ENCODE data around the gene CDK5RAP1. TPM values are rescaled to one million over a fixed set of nuclear protein-coding genes. Genes with fewer than 3 reads are reported as not detected.
"Not testable (repeated sequence)": the region's sequence is repeated elsewhere in the genome, so short reads cannot be mapped to it uniquely, and the experiment has no call there.

CDK5RAP1 gene
- total RNA-seq, 1 donor from 2014 or later = 14.4 TPM

GRCh38 chr20:33423141-33423834 is 22.0 kb upstream of the CDK5RAP1 start:
- DNase-seq (ENCODE audit: low spot score) = no peak

- peak; percentile 88 for DNase-seq (ENCODE audit: low spot score)
Measured at GRCh38 chr20:33419140-33419974, 18.0 kb upstream of the CDK5RAP1 start.

GRCh38 chr20:33418033-33418432 is 16.7 kb upstream of the CDK5RAP1 start:
- DNase-seq (ENCODE audit: low spot score) = no peak

GRCh38 chr20:33415948-33416347 is 14.6 kb upstream of the CDK5RAP1 start:
- no peak for DNase-seq (ENCODE audit: low spot score)

GRCh38 chr20:33412484-33412838 is 11.1 kb upstream of the CDK5RAP1 start:
- DNase-seq (ENCODE audit: low spot score) = no peak

GRCh38 chr20:33411711-33412483 is 10.6 kb upstream of the CDK5RAP1 start:
- no peak for DNase-seq (ENCODE audit: low spot score)

GRCh38 chr20:33411242-33411641 is 9.9 kb upstream of the CDK5RAP1 start:
- no peak for DNase-seq (ENCODE audit: low spot score)

- no peak for DNase-seq (ENCODE audit: low spot score)
Measured at GRCh38 chr20:33410081-33410742, 8.9 kb upstream of the CDK5RAP1 start.

- DNase-seq (ENCODE audit: low spot score) = no peak
Measured at GRCh38 chr20:33408716-33409654, 7.7 kb upstream of the CDK5RAP1 start.

- no peak for DNase-seq (ENCODE audit: low spot score)
Measured at GRCh38 chr20:33408313-33408712, 7.0 kb upstream of the CDK5RAP1 start.

- no peak for DNase-seq (ENCODE audit: low spot score)
Measured at GRCh38 chr20:33407796-33408195, 6.5 kb upstream of the CDK5RAP1 start.

- DNase-seq (ENCODE audit: low spot score) = no peak
Measured at GRCh38 chr20:33407251-33407650, 5.9 kb upstream of the CDK5RAP1 start.

GRCh38 chr20:33404281-33404680 is 3.0 kb upstream of the CDK5RAP1 start:
- DNase-seq (ENCODE audit: low spot score) = no peak

- no peak for DNase-seq (ENCODE audit: low spot score)
Measured at GRCh38 chr20:33401921-33402369, 626 bp upstream of the CDK5RAP1 start.

GRCh38 chr20:33400812-33401183 is 521 bp downstream of the CDK5RAP1 start:
- no peak for DNase-seq (ENCODE audit: low spot score)

GRCh38 chr20:33399924-33400323 is 1.4 kb downstream of the CDK5RAP1 start:
- no peak for DNase-seq (ENCODE audit: low spot score)

- no peak for DNase-seq (ENCODE audit: low spot score)
Measured at GRCh38 chr20:33394718-33395117, 6.6 kb downstream of the CDK5RAP1 start.

GRCh38 chr20:33393609-33394008 is 7.7 kb downstream of the CDK5RAP1 start:
- no peak for DNase-seq (ENCODE audit: low spot score)

GRCh38 chr20:33391722-33392415 is 9.4 kb downstream of the CDK5RAP1 start:
- DNase-seq (ENCODE audit: low spot score) = peak; percentile 88

- DNase-seq (ENCODE audit: low spot score) = not testable (repeated sequence)
Measured at GRCh38 chr20:33389326-33389725, 12.0 kb downstream of the CDK5RAP1 start.
